Stimulated activated naive CD8-positive, alpha-beta T cell treated with anti-CD3 and anti-CD28 coated beads, Interleukin-15, amount 100 ng/mL, for 72 hours (primary cell): ENCODE results near the gene NAA15.
"Not testable (repeated sequence)": the region's sequence is repeated elsewhere in the genome, so short reads cannot be mapped to it uniquely, and the experiment has no call there.

ENCODE experiments used
- ATAC-seq: fragments of 150-1000 bp; cut with Tn5 transposase; 2 replicates; pipeline ENCODE4 v1.10.0; 2021; ENCODE audit warnings: mild to moderate bottlenecking, moderate library complexity
- DNase-seq, 2 donors: peaks; one replicate each; pipeline ENCODE4 v3.0.0; 2021 to 2022
- H3K27ac Mint-ChIP-seq, 2 donors: one replicate each; pipeline ENCODE4 v1.8.0; 2022; ENCODE audit warnings: mild to moderate bottlenecking in 2 of 2, mixed read lengths in 2 of 2, moderate library complexity in 2 of 2
- H3K27me3 Mint-ChIP-seq: one replicate; pipeline ENCODE4 v1.8.0; 2022; ENCODE audit warnings: mixed read lengths
- H3K4me1 Mint-ChIP-seq: one replicate; pipeline ENCODE4 v1.8.0; 2022; ENCODE audit warnings: mild to moderate bottlenecking, mixed read lengths
- H3K4me3 Mint-ChIP-seq, 2 donors: one replicate each; pipeline ENCODE4 v1.8.0; 2022; ENCODE audit warnings: mild to moderate bottlenecking in 2 of 2, mixed read lengths in 2 of 2, moderate library complexity in 1 of 2
- H3K9me3 Mint-ChIP-seq, 2 donors: one replicate each; pipeline ENCODE4 v1.8.0; 2022; ENCODE audit warnings: mixed read lengths in 2 of 2

The NAA15 gene

GRCh38 chr4:139468756-139469155 is 167.5 kb downstream of the NAA15 start:
- H3K9me3 Mint-ChIP-seq: peaks cover 6 to 29% of the 10 kb centered on the region in 2 donors
- not testable (repeated sequence) for H3K4me1 Mint-ChIP-seq, ATAC-seq, H3K27me3 Mint-ChIP-seq, H3K4me3 Mint-ChIP-seq, H3K27ac Mint-ChIP-seq, DNase-seq

GRCh38 chr4:139469216-139469615 is 167.9 kb downstream of the NAA15 start:
- H3K4me3 Mint-ChIP-seq: no peak overlapping the region
- H3K4me1 Mint-ChIP-seq: peaks cover 7% of the 10 kb centered on the region
- ATAC-seq: no peak
- no peak overlapping the region for H3K27ac Mint-ChIP-seq
- H3K27me3 Mint-ChIP-seq: no peaks in the 10 kb centered on the region
- no peak for DNase-seq
- peaks cover 6 to 29% of the 10 kb centered on the region in 2 donors for H3K9me3 Mint-ChIP-seq
